Measurements from ENCODE around the gene UQCRC1.

GRCh38 chr3:48566401-48566760 lies 43.1 kb downstream of the UQCRC1 start:
- TF ChIP-seq CTCF (IDR thresholded peaks at IDR 0.05 in 4 of 5, conservative IDR thresholded peaks at IDR 0.05 in 1 of 5) (no peak), POLR2A (IDR thresholded peaks at IDR 0.05) (no peak)

Measured in gastrocnemius medialis (tissue), 4 donors.